Tibial nerve (tissue), 4 donors: ENCODE measurements around the gene AGAP5.
"Not testable (repeated sequence)": the region's sequence is repeated elsewhere in the genome, so short reads cannot be mapped to it uniquely, and the experiment has no call there.

Source experiments
- CTCF ChIP-seq, 5 experiments: fragments of 200-600 bp in 3 of 5; fragments of 450-650 bp in 2 of 5; sonication (generic) in 3 of 5; IDR thresholded peaks; one replicate each; pipeline ENCODE4 v1.5.1; 2016 to 2019; ENCODE audit warnings: antibody characterized with exemption in 5 of 5, mild to moderate bottlenecking in 3 of 5, moderate library complexity in 2 of 5
- EP300 ChIP-seq, 2 donors: sonication (generic); formaldehyde crosslinking; IDR thresholded peaks; one replicate each; pipeline ENCODE4 v1.6.1; 2017; ENCODE audit warnings: antibody characterized with exemption in 2 of 2, mild to moderate bottlenecking in 1 of 2

GRCh38 chr10:73695302-73695701 lies 2.6 kb downstream of the AGAP5 start:
- TF ChIP-seq EP300, CTCF (IDR thresholded peaks at IDR 0.05): not testable (repeated sequence)
